Astrocyte of the spinal cord (primary cell): ENCODE data around the gene MAGEB1.

Experiments
- DNase-seq: peaks from one replicate; pipeline ENCODE4 v3.0.0; 2011; ENCODE audit warnings: low read depth, low spot score
- H3K4me3 ChIP-seq: 2 replicates; pipeline ENCODE4 v1.5.1; 2011; ENCODE audit warnings: low read depth, mild to moderate bottlenecking, low read length, moderate library complexity
- in situ Hi-C: cut with HindIII; loops from 2 replicates; pipeline ENCODE4 v1.10.0; 2017; ENCODE audit warnings: low sequenced_read_pairs
- TF ChIP-seq, protein P1 (sequence below): IDR thresholded peaks from 2 replicates; pipeline ENCODE4 v1.5.1; 2012; ENCODE audit warnings: low read depth, mild to moderate bottlenecking, low read length, inconsistent platforms

MAGEB1 gene, protein sequence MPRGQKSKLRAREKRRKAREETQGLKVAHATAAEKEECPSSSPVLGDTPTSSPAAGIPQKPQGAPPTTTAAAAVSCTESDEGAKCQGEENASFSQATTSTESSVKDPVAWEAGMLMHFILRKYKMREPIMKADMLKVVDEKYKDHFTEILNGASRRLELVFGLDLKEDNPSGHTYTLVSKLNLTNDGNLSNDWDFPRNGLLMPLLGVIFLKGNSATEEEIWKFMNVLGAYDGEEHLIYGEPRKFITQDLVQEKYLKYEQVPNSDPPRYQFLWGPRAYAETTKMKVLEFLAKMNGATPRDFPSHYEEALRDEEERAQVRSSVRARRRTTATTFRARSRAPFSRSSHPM

DNA sequence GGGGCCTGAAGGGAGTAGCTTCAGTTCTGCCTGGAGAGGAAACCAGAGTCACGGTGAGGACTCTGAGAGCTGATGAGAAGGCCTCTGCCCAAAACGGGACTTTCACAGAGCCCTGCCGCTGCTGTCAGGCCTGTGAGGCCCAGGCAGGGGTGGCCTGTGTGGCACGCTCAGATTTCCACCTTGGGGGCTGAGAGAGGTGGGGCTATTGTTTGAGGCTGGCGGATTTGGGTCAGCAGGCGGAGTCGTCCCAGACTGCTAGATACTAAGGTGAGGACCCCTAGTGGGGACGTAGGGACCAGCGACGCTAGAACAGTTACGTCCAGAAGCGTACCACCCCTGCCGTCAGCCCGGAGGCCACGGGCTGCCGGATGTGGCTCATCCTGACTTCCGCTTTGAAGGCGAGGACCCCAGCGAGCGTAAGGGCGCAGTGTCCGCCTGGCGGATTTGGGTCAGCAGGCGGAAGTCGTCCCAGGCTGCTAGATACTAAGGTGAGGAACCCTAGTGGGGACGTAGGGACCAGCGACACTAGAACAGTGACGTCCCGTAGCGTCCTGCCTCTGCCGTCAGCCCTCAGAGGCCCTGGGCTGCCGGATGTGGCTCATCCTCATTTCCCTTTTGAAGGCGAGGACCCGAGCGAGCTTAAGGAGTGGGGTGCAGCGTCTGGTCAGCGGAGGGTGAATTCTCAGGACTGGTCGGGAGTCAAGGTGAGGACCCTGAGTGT lies at the start of gene MAGEB1:
Gene MAGEB1, plus strand, starts transcription at position 378 of the 721 bp plus-strand sequence. CDS start 3,348 bp downstream, outside the sequence.
- no peak for DNase-seq
- in situ Hi-C loops = no loop called here
- no peak within 1 kb of the TSS for H3K4me3 ChIP-seq
- TF ChIP-seq, protein P1, sequence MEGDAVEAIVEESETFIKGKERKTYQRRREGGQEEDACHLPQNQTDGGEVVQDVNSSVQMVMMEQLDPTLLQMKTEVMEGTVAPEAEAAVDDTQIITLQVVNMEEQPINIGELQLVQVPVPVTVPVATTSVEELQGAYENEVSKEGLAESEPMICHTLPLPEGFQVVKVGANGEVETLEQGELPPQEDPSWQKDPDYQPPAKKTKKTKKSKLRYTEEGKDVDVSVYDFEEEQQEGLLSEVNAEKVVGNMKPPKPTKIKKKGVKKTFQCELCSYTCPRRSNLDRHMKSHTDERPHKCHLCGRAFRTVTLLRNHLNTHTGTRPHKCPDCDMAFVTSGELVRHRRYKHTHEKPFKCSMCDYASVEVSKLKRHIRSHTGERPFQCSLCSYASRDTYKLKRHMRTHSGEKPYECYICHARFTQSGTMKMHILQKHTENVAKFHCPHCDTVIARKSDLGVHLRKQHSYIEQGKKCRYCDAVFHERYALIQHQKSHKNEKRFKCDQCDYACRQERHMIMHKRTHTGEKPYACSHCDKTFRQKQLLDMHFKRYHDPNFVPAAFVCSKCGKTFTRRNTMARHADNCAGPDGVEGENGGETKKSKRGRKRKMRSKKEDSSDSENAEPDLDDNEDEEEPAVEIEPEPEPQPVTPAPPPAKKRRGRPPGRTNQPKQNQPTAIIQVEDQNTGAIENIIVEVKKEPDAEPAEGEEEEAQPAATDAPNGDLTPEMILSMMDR = no peak

DNA sequence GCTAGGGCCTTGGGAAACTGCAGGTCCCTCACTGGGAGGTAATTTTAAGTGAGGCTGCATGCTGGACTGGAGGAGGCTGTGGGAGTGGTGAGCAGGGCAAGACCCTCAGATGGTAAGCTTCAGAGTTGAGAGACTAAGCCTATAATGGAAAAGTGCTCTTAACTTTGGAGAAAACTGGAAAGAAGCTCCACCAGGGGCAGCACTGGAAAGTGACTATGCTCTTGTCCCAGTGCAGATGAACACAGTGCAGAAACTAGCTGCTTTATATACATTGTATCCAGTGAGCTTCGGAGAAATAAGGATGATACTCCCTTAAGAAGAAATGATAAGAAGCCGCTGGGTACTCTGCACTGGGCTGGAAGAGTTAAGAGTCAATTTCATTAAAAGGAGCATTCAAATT lies 34.8 kb upstream of the MAGEB1 start:
- TF ChIP-seq, protein P1 = no peak
- no peak for DNase-seq
- in situ Hi-C loops = no loop called here
- H3K4me3 ChIP-seq = no peak overlapping the region

DNA sequence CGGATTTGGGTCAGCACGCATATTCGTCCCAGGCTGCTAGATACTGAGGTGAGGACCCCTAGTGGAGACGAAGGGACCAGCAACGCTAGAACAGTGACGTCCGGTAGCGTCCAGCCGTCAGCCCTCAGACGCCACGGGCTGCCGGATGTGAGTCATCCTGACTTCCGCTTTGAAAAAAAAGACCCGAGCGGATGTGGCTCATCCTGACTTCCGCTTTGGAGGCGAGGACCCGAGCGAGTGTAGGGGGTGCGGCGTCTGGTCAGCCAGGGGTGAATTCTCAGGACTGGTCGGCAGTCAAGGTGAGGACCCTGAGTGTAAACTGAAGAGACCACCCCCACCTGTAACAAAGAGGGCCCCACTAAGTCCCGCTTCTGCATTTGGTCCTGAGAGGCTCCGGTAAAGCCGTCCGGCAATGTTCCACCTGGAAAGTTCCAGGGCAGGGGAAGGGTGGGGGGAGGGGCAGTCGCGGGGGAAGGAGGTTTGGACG lies 31.5 kb upstream of the MAGEB1 start, which contains the start of gene MAGEB2:
Gene MAGEB2, plus strand, starts transcription at position 207 of the 487 bp plus-strand sequence. CDS start 3,018 bp downstream, outside the sequence.
- in situ Hi-C loops = no loop called here
- no peak for DNase-seq
- TF ChIP-seq, protein P1 = no peak
- H3K4me3 ChIP-seq = no peak within 1 kb of the TSS

DNA sequence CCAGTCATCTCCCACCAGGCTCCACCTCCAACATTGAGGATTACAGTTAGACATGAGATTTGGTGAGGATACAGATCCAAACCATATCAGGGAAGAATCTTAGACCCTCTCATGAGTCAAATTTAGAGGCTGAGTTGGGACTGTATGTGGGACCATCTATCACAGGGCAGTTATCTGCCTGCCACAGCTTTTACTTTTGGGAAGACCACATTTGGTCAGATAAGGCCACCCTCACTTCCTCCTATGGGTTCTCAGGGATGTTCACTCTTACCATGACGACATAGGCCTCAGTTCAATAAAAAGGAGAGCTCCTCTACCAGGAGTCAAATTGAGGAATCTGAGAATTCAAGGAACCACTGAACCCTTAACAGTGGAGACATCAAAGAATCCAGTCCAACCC lies 29.5 kb upstream of the MAGEB1 start:
- DNase-seq = no peak
- no peak overlapping the region for H3K4me3 ChIP-seq
- in situ Hi-C loops = no loop called here
- TF ChIP-seq, protein P1 = no peak

DNA sequence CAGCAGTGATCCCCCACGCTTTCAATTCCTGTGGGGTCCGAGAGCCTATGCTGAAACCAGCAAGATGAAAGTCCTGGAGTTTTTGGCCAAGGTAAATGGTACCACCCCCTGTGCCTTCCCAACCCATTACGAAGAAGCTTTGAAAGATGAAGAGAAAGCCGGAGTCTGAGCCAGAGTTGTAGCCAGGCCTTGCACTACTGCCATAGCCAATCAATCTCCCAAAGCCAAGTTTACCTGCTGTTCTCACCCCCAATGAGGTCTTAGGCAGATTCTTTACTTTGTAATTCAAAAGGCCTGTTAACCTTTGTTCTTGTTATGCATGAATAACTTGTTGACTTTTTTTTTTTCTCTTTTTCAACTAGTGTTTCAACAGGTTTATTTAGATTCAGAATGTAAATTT lies 27.6 kb upstream of the MAGEB1 start:
- in situ Hi-C loops = no loop called here

DNA sequence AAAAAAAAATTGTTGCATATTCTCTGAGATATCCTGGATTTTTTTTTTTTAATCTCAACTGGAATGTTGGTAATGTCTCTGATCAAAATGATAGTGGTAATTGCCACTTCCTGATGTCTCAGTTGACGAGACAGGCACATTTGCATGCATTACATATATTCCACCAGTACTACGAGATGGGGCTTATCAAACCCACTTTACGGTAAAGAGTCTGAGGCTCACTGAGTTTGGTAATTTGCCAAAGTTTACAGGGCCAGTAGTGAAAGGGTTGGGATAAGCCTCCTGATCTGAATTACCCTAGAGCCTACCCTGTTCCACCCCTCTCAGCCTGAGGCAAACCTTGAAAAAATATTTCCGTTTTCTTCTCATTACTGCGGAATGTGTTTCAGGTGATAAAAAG lies 26.3 kb upstream of the MAGEB1 start:
- in situ Hi-C loops = no loop called here
- DNase-seq = no peak
- no peak overlapping the region for H3K4me3 ChIP-seq
- TF ChIP-seq, protein P1 = no peak

More for the DNA sequence above, 27.6 kb upstream of the MAGEB1 start:
- TF ChIP-seq, protein P1 = no peak
- no peak overlapping the region for H3K4me3 ChIP-seq
- DNase-seq = no peak
